Measurements from ENCODE around the gene UMAD1. TPM values are rescaled to one million over a fixed set of nuclear protein-coding genes. Genes with fewer than 3 reads are reported as not detected.

UMAD1 gene
- total and polyA plus RNA-seq, 2 of the 13 experiments (the other 11 are each of a cell fraction or from before 2014, with no cell fraction given) = 16.8 to 17.6 TPM

GRCh38 chr7:7707246-7707645 lies 66.7 kb downstream of the UMAD1 start:
- WGBS (ENCODE audit: low lambda C conversion rate) = 96% methylated on average over 2 of the region's 2 CpGs
- ATAC-seq = no peak
- Histone ChIP-seq H4K20me1 (ENCODE audit: insufficient read depth, low read length) (no peaks in the 10 kb centered on the region), H3K4me1 (ENCODE audit: insufficient read depth, low read length) (peaks cover 12% of the 10 kb centered on the region), H3K27ac (ENCODE audit: extremely low read length, insufficient read depth, low read length) (no peak overlapping the region), H3K36me3 (replicated peaks in 1 of 2; ENCODE audit: control insufficient read depth in 1 of 2, insufficient read depth in 2 of 2, low read length in 2 of 2) (no peaks in the 10 kb centered on the region), H3K4me3 (replicated peaks in 1 of 3; ENCODE audit: insufficient read depth in 1 of 3, low read depth in 2 of 3, low read length in 3 of 3) (no peak overlapping the region), H3K27me3 (ENCODE audit: control insufficient read depth in 1 of 2, insufficient read depth in 2 of 2, low read length in 2 of 2) (no peaks in the 10 kb centered on the region), H3K79me2 (ENCODE audit: insufficient read depth, low read length) (no peaks in the 10 kb centered on the region), H2AFZ (ENCODE audit: low read length) (no peak overlapping the region), H3K4me2 (ENCODE audit: low read depth, low read length) (no peak overlapping the region), H3K9me3 (ENCODE audit: low read length) (no peaks in the 10 kb centered on the region), H3K9ac (ENCODE audit: insufficient read depth, low read depth, low read length) (no peak overlapping the region)
- intact Hi-C loops (cut with micrococcal nuclease; ENCODE audit: unreplicated experiment) (no loop called here), in situ Hi-C loops (cut with HindIII; ENCODE audit: extremely low pct_ligation_motif_present, low pct_unique_long_range_greater_than_20kb) (no loop called here)
- POLR2A ChIA-PET = no interaction called here
- BruUV-seq (replicated peaks) = no TSS peak
- no peak for DNase-seq (ENCODE audit: low spot score)
- no peak for TF ChIP-seq KAT2B (IDR thresholded peaks at IDR 0.05; ENCODE audit: borderline replicate concordance, low read depth, low read length)
- TF ChIP-seq ZNF33B (CRISPR knock-in tag; IDR thresholded peaks at IDR 0.05) = no peak
- TF ChIP-seq PCBP2 (optimal IDR thresholded peaks at IDR 0.05; ENCODE audit: low read depth, low read length, poor library complexity, severe bottlenecking) = no peak
- TF ChIP-seq RFXAP (CRISPR knock-in tag; IDR thresholded peaks at IDR 0.05; ENCODE audit: borderline replicate concordance) = no peak
- TF ChIP-seq ZNF138 (CRISPR knock-in tag; IDR thresholded peaks at IDR 0.05; ENCODE audit: low read depth) = no peak
- no peak for TF ChIP-seq ZNF382 (CRISPR knock-in tag; IDR thresholded peaks at IDR 0.05; ENCODE audit: borderline replicate concordance)
- no peak for TF ChIP-seq ZBTB4 (CRISPR knock-in tag; IDR thresholded peaks at IDR 0.05; ENCODE audit: borderline replicate concordance)
- TF ChIP-seq FOSL2 (CRISPR knock-in tag; IDR thresholded peaks at IDR 0.05) = no peak
- TF ChIP-seq TBL1XR1 (IDR thresholded peaks at IDR 0.05; ENCODE audit: borderline replicate concordance, low read length, partially characterized antibody) = no peak
- TF ChIP-seq ESRRA (CRISPR knock-in tag; IDR thresholded peaks at IDR 0.05; ENCODE audit: low read depth) = no peak
- TF ChIP-seq ZNF225 (CRISPR knock-in tag; IDR thresholded peaks at IDR 0.05) = no peak
- TF ChIP-seq NAIF1 (CRISPR knock-in tag; IDR thresholded peaks at IDR 0.05; ENCODE audit: borderline replicate concordance) = no peak
- no peak for TF ChIP-seq THRA (CRISPR knock-in tag; IDR thresholded peaks at IDR 0.05; ENCODE audit: borderline replicate concordance)
- TF ChIP-seq MNT (IDR thresholded peaks at IDR 0.05) = no peak
- no peak for TF ChIP-seq SRY (CRISPR knock-in tag; IDR thresholded peaks at IDR 0.05)
- no peak for FAIRE-seq
- CTCF ChIA-PET (ENCODE audit: low intra/inter-chr PET ratio, low total read pairs) = no interaction called here
